BLaER1 treated with 17β-estradiol and CSF1 and Interleukin-3, amounts not matched to agents 10 nM and 100 nM (cell line): ENCODE results near the gene CIAO1.

ENCODE experiments used
- H3K27ac ChIP-seq, 11 experiments: shearing (Covaris generic); formaldehyde crosslinking; 2 replicates each; pipeline ENCODE4 v1.8.1; 2022
- H3K27me3 ChIP-seq, 11 experiments: shearing (Covaris generic); formaldehyde crosslinking; 2 replicates each; pipeline ENCODE4 v1.8.1; 2022
- H3K36me3 ChIP-seq, 11 experiments: shearing (Covaris generic); formaldehyde crosslinking; 2 replicates each; pipeline ENCODE4 v1.8.1; 2022
- H3K4me1 ChIP-seq, 10 experiments: shearing (Covaris generic); formaldehyde crosslinking; 2 replicates each; pipeline ENCODE4 v1.8.1; 2022
- H3K4me2 ChIP-seq, 11 experiments: shearing (Covaris generic); formaldehyde crosslinking; 2 replicates each; pipeline ENCODE4 v1.8.1; 2022
- H3K4me3 ChIP-seq, 10 experiments: shearing (Covaris generic); formaldehyde crosslinking; 2 replicates each; pipeline ENCODE4 v1.8.1; 2022
- H3K9ac ChIP-seq, 11 experiments: shearing (Covaris generic); formaldehyde crosslinking; 2 replicates each; pipeline ENCODE4 v1.8.1; 2022
- H3K9me3 ChIP-seq, 11 experiments: shearing (Covaris generic); formaldehyde crosslinking; replicated peaks in 1 of 11; 2 replicates each; pipeline ENCODE4 v1.8.1; 2022
- H4K20me1 ChIP-seq, 11 experiments: shearing (Covaris generic); formaldehyde crosslinking; 2 replicates each; pipeline ENCODE4 v1.8.1; 2022
- Cebpa-rat ChIP-seq, 11 experiments: shearing (Covaris generic); IDR thresholded peaks; 2 replicates each; pipeline ENCODE4 v1.8.1; 2022

CIAO1 gene

DNA sequence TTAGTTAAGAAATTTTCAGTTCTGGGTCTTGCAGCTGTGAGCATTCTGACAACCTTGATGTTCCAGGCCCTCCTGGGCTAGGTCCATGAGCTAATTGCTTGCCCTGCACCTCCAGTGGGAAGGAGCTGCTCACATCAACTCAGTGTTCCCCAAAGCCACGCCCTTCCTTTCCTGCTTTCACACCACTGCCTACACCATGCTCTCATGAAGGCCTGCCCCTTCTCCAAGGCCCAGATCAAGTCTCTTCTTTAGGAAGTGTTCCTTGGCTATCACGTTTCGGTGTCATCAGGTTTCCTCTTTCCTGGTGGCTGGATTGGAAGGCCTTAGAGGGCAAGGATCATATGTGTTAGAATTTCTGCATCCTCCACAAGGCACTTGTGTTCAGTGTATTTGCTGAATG, 19.0 kb upstream of the CIAO1 start:
- TF ChIP-seq Cebpa-rat (IDR thresholded peaks at IDR 0.05): no peak
- H3K27ac ChIP-seq: peak overlapping the region; percentile 76 to 93 (median 83); a peak in 21 of 22 replicates
- peak overlapping the region; percentile 57 to 93 (median 75) for H3K4me2 ChIP-seq
- no peaks in the 10 kb centered on the region for H3K27me3 ChIP-seq
- H3K36me3 ChIP-seq: peaks cover 22 to 29% (median 25%) of the 10 kb centered on the region in 11 experiments
- H4K20me1 ChIP-seq: peaks cover 0 to 4% (median 0%) of the 10 kb centered on the region in 11 experiments; a peak in 2 of 22 replicates
- no peaks in the 10 kb centered on the region for H3K9me3 ChIP-seq
- H3K9ac ChIP-seq: peak overlapping the region in 6 of 11 experiments; percentile 49 to 72 (median 63); a peak in 8 of 22 replicates
- H3K4me3 ChIP-seq: no peak overlapping the region
- peaks cover 52 to 93% (median 69%) of the 10 kb centered on the region in 10 experiments for H3K4me1 ChIP-seq

DNA sequence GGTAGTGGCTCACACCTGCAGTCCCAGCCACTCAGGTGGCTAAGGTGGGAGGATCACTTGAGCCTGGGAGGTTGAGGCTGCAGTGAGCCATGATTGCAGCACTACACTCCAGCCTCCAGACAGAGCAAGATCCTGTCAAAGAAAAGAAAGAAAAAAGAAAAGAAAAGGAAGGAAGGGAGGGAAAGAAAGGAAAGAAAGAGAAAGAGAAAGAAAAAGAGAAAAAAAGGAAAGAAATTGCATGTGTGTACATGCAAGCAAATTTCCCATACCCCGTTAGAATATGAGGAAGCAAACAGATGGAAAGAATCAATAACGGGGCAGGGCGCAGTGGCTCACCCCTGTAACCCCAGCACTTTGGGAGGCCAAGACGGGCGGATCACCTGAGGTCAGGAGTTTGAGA, 18.1 kb upstream of the CIAO1 start:
- Histone ChIP-seq H3K27me3 (no peaks in the 10 kb centered on the region), H3K4me3 (no peak overlapping the region), H3K9ac (0 out of 22 replicates have a peak overlapping the region, but pooled peaks of 1 of the 11 experiments have one; percentile 9), H3K4me1 (peaks cover 43 to 94% (median 61%) of the 10 kb centered on the region in 10 experiments), H3K27ac (peak overlapping the region in 4 of 11 experiments; percentile 83 to 93 (median 86); a peak in 5 of 22 replicates), H3K9me3 (no peaks in the 10 kb centered on the region), H3K4me2 (peak overlapping the region in 6 of 11 experiments; percentile 57 to 93 (median 78); a peak in 11 of 22 replicates), H4K20me1 (peaks cover 0 to 12% (median 0%) of the 10 kb centered on the region in 11 experiments; a peak in 3 of 22 replicates), H3K36me3 (peaks cover 31 to 38% (median 34%) of the 10 kb centered on the region in 11 experiments)
- no peak for TF ChIP-seq Cebpa-rat (IDR thresholded peaks at IDR 0.05)

DNA sequence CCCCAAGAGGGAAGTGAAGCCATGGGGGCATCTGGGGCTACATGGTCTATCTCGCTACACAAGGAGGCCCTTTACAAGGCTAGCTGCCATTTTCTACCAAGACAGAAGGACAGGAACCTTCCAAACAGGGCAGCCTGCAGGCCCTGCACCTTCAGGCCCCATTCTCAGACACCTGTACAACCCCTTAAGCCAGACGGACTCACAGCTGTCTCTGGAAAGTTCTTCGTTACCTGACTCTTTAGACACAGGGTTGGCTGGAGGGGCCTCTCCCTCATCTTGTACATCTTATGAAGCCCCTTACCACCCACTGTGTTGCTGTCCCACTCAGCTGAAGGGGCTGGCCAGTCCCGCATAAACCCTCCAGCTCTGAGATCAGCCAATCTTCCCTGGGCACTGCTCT, 17.4 kb upstream of the CIAO1 start:
- no peaks in the 10 kb centered on the region for H3K9me3 ChIP-seq
- H3K4me1 ChIP-seq: peaks cover 38 to 87% (median 55%) of the 10 kb centered on the region in 10 experiments
- peak overlapping the region in 2 of 11 experiments; percentile 75 to 93; a peak in 3 of 22 replicates for H3K4me2 ChIP-seq
- no peaks in the 10 kb centered on the region for H3K27me3 ChIP-seq
- peaks cover 0 to 16% (median 0%) of the 10 kb centered on the region in 11 experiments; a peak in 4 of 22 replicates for H4K20me1 ChIP-seq
- H3K9ac ChIP-seq: no peak overlapping the region
- H3K27ac ChIP-seq: no peak overlapping the region
- H3K36me3 ChIP-seq: peaks cover 38 to 45% (median 42%) of the 10 kb centered on the region in 11 experiments
- no peak overlapping the region for H3K4me3 ChIP-seq
- no peak for TF ChIP-seq Cebpa-rat (IDR thresholded peaks at IDR 0.05)

DNA sequence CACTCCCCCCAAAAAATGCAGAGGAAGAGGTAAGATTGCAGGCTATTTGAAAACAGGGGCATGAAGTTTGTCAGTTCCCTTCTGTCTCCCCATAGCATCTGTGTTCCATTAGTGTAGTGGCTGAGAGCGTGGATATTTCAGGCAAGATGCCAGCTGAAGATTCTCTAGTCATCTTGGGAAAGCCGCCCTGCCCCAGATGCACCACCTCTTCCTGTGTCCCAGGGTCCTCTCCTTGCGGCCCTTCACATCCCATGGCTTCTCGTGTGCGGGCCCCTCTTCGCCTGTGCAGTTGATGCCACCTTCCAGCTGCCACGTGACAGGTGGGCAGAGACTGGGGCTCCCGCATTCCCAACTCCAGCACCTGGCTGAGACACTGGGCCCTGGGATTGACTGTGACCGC, 16.4 kb upstream of the CIAO1 start:
- Histone ChIP-seq H3K4me3 (no peak overlapping the region), H3K4me2 (no peak overlapping the region), H4K20me1 (peaks cover 0 to 26% (median 0%) of the 10 kb centered on the region in 11 experiments; a peak in 6 of 22 replicates), H3K27ac (peak overlapping the region in 1 of 11 experiments; percentile 5; a peak in 2 of 22 replicates), H3K4me1 (peaks cover 40 to 82% (median 55%) of the 10 kb centered on the region in 10 experiments), H3K9me3 (no peaks in the 10 kb centered on the region), H3K36me3 (peaks cover 49 to 55% (median 52%) of the 10 kb centered on the region in 11 experiments), H3K9ac (no peak overlapping the region; a peak in 1 of 22 replicates), H3K27me3 (no peaks in the 10 kb centered on the region)
- no peak for TF ChIP-seq Cebpa-rat (IDR thresholded peaks at IDR 0.05)

DNA sequence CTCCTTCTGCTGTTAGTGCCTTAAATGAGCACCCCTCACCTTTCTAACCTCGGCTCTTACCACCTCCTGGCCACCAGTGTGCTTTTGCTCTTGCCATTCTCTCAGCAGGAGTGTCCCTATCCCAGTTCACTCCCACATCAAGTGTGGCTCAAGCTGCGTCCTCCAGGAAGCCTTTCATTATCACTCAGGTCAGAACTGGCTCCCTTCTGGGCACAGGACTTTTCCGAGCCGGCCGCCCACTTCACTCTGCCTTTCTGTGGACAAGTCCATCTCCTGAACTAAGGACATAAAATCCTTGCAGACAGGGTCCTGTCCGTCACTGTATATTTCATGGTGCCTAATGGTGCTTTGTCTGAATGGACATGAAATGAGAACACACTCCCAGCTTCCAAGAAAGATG, 15.8 kb upstream of the CIAO1 start:
- peaks cover 54 to 60% (median 57%) of the 10 kb centered on the region in 11 experiments for H3K36me3 ChIP-seq
- no peak for TF ChIP-seq Cebpa-rat (IDR thresholded peaks at IDR 0.05)
- no peak overlapping the region for H3K4me3 ChIP-seq
- H3K27ac ChIP-seq: no peak overlapping the region; a peak in 2 of 22 replicates
- H3K27me3 ChIP-seq: no peaks in the 10 kb centered on the region
- H3K4me2 ChIP-seq: peak overlapping the region in 3 of 11 experiments; percentile 8 to 58 (median 49); a peak in 2 of 22 replicates
- no peaks in the 10 kb centered on the region for H3K9me3 ChIP-seq
- peaks cover 0 to 31% (median 0%) of the 10 kb centered on the region in 11 experiments; a peak in 7 of 22 replicates for H4K20me1 ChIP-seq
- peaks cover 35 to 82% (median 55%) of the 10 kb centered on the region in 10 experiments for H3K4me1 ChIP-seq
- peak overlapping the region in 3 of 11 experiments; percentile 11 to 34 (median 24); a peak in 2 of 22 replicates for H3K9ac ChIP-seq

DNA sequence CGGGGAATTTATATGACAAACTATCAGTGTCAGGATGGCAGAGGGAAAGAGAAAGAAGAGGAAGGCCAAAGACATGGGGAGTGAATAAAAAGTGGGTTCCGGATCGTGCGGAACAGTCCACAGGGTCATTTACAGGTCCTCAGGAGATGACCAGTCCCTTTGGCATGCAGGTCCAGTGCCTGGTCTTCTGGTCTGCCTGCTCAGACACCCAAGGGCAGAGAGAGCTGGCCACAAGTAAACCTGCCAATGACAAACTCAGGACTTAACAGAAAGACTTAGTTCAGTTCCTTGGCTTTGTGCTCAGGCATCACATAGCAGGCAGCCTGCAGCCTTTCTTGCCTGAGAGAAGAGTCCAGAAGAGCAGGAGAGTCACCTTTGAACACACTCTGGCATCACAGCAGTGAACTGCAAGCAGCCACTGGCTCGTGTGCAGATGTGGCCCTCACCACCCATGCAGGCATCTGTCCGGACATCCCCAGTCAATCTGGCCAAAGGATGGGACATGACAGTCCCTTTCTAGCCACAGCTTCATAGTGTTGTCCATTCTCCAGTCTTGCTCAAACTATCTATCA, 14.2 kb upstream of the CIAO1 start:
- Histone ChIP-seq H3K4me2 (peak overlapping the region in 5 of 11 experiments; percentile 49 to 58 (median 52); a peak in 9 of 22 replicates), H3K9ac (peak overlapping the region in 4 of 11 experiments; percentile 13 to 34 (median 31); a peak in 3 of 22 replicates), H3K36me3 (peaks cover 66 to 74% (median 69%) of the 10 kb centered on the region in 11 experiments), H3K9me3 (no peaks in the 10 kb centered on the region), H3K27ac (peak overlapping the region in 1 of 11 experiments; percentile 37; a peak in 3 of 22 replicates), H3K4me3 (no peak overlapping the region), H4K20me1 (peaks cover 0 to 31% (median 0%) of the 10 kb centered on the region in 11 experiments; a peak in 7 of 22 replicates), H3K4me1 (peaks cover 30 to 81% (median 55%) of the 10 kb centered on the region in 10 experiments), H3K27me3 (no peaks in the 10 kb centered on the region)
- TF ChIP-seq Cebpa-rat (IDR thresholded peaks at IDR 0.05): no peak

DNA sequence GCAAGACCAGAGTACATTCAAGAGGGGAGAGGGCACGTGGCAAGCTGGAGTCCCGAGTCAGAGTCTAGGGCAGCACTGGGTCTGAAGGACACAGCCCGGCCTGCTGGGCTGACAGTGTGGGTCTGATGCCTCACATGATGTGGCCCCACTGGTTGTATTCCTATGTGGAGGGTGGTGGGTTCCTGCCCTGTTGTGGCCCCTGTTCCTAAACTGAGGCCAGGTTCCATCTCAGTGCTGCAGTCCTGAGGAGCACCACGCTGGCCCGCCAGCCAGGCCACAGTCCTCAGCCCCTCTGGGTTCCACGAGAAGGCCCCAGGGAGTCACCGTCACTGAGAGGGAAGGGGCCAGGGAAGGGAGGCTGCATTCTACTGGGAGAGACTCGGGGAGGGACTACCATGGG, 13.5 kb upstream of the CIAO1 start:
- Histone ChIP-seq H3K4me3 (no peak overlapping the region), H3K4me2 (0 out of 22 replicates have a peak overlapping the region, but pooled peaks of 2 of the 11 experiments have one; percentile 18 to 58), H3K27ac (no peak overlapping the region), H3K27me3 (no peaks in the 10 kb centered on the region), H3K9ac (peak overlapping the region in 2 of 11 experiments; percentile 1 to 12; a peak in 1 of 22 replicates), H3K9me3 (no peaks in the 10 kb centered on the region), H3K36me3 (peaks cover 66 to 74% (median 69%) of the 10 kb centered on the region in 11 experiments), H3K4me1 (peaks cover 31 to 81% (median 55%) of the 10 kb centered on the region in 10 experiments), H4K20me1 (peaks cover 0 to 37% (median 5%) of the 10 kb centered on the region in 11 experiments; a peak in 8 of 22 replicates)
- no peak for TF ChIP-seq Cebpa-rat (IDR thresholded peaks at IDR 0.05)

DNA sequence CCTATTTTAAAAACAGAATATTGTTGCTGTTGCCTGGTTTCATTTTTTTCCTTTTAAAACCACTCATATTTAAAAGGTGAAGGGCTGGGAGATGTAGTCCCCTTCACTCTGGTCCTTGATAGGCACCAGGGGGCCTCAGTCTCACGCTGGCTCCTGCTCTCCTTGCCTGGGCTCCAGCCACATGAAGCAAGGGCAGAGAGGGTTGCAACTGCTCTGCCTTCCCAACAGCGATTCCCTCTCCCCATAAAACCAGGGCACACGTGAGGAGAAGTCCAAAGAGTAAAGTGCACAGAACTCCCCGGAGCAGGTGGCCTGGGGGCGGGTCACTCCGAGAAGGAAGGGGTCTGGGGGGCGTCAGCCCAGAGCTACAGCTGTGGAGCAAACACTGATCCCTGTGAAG, 13.0 kb upstream of the CIAO1 start:
- Histone ChIP-seq H3K4me3 (no peak overlapping the region), H3K9me3 (no peaks in the 10 kb centered on the region), H3K9ac (peak overlapping the region in 2 of 11 experiments; percentile 1 to 26; a peak in 1 of 22 replicates), H3K27ac (no peak overlapping the region), H3K36me3 (peaks cover 66 to 75% (median 69%) of the 10 kb centered on the region in 11 experiments), H3K27me3 (no peaks in the 10 kb centered on the region), H3K4me1 (peaks cover 36 to 81% (median 57%) of the 10 kb centered on the region in 10 experiments), H3K4me2 (no peak overlapping the region), H4K20me1 (peaks cover 0 to 42% (median 7%) of the 10 kb centered on the region in 11 experiments; a peak in 9 of 22 replicates)
- no peak for TF ChIP-seq Cebpa-rat (IDR thresholded peaks at IDR 0.05)

DNA sequence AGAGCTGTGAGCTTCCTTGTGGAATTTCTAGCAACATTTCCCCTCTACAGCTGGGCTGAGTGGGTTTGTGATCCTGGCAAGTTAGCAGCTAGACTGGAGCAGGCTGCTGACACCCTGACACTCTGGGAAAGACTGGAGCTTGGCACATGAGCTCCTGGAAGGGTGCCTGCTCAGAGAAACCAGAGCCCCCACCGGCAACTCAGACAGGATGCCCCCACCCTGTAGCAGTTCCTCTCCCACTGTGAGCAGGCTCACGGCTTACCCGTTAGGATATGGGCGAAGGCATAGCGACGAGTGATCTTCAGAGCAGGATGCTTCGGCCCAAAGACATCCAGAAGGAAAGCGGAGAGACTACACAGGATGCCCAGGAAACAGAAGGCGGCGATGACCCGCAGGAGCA, 11.5 kb upstream of the CIAO1 start:
- Histone ChIP-seq H3K9me3 (no peaks in the 10 kb centered on the region), H3K36me3 (peaks cover 75 to 87% (median 82%) of the 10 kb centered on the region in 11 experiments), H4K20me1 (peaks cover 0 to 58% (median 14%) of the 10 kb centered on the region in 11 experiments; a peak in 13 of 22 replicates)

More for the DNA sequence above, 11.5 kb upstream of the CIAO1 start:
- Histone ChIP-seq H3K9ac (peak overlapping the region in 8 of 11 experiments; percentile 6 to 46 (median 24); a peak in 8 of 22 replicates), H3K4me2 (peak overlapping the region in 7 of 11 experiments; percentile 7 to 95 (median 88); a peak in 13 of 22 replicates), H3K4me1 (peaks cover 51 to 88% (median 72%) of the 10 kb centered on the region in 10 experiments), H3K4me3 (no peak overlapping the region), H3K27ac (peak overlapping the region in 6 of 11 experiments; percentile 12 to 50 (median 33); a peak in 10 of 22 replicates), H3K27me3 (no peaks in the 10 kb centered on the region)
- TF ChIP-seq Cebpa-rat (IDR thresholded peaks at IDR 0.05): no peak
